Activated naive CD8-positive, alpha-beta T cell treated with anti-CD3 and anti-CD28 coated beads for 36 hours (primary cell): Measurements from ENCODE around the gene POLD3. TPM values are rescaled to one million over a fixed set of nuclear protein-coding genes. Genes with fewer than 3 reads are reported as not detected.

Experiments
- DNase-seq: peaks from one replicate; pipeline ENCODE4 v3.0.0; 2021
- H3K27ac Mint-ChIP-seq: one replicate; pipeline ENCODE4 v1.8.0; 2022; ENCODE audit warnings: mild to moderate bottlenecking, moderate library complexity, mixed read lengths
- H3K27me3 Mint-ChIP-seq: one replicate; pipeline ENCODE4 v1.8.0; 2022; ENCODE audit warnings: mild to moderate bottlenecking, mixed read lengths
- H3K36me3 Mint-ChIP-seq: one replicate; pipeline ENCODE4 v1.8.0; 2021; ENCODE audit warnings: mild to moderate bottlenecking, mixed read lengths
- H3K4me1 Mint-ChIP-seq: one replicate; pipeline ENCODE4 v1.8.0; 2021; ENCODE audit warnings: mixed read lengths
- H3K4me3 Mint-ChIP-seq: one replicate; pipeline ENCODE4 v1.8.0; 2022; ENCODE audit warnings: mild to moderate bottlenecking, moderate library complexity, mixed read lengths
- H3K9me3 Mint-ChIP-seq: one replicate; pipeline ENCODE4 v1.8.0; 2022; ENCODE audit warnings: mixed read lengths
- total RNA-seq, 2 experiments: library from RNA; stranded (reverse); gene quantifications; one replicate each; pipeline ENCODE4 v1.2.3, GENCODE V29; 2021

Gene POLD3, protein sequence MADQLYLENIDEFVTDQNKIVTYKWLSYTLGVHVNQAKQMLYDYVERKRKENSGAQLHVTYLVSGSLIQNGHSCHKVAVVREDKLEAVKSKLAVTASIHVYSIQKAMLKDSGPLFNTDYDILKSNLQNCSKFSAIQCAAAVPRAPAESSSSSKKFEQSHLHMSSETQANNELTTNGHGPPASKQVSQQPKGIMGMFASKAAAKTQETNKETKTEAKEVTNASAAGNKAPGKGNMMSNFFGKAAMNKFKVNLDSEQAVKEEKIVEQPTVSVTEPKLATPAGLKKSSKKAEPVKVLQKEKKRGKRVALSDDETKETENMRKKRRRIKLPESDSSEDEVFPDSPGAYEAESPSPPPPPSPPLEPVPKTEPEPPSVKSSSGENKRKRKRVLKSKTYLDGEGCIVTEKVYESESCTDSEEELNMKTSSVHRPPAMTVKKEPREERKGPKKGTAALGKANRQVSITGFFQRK
- 10 to 100 TPM; 68.4 to 71.3 TPM for total RNA-seq

DNA sequence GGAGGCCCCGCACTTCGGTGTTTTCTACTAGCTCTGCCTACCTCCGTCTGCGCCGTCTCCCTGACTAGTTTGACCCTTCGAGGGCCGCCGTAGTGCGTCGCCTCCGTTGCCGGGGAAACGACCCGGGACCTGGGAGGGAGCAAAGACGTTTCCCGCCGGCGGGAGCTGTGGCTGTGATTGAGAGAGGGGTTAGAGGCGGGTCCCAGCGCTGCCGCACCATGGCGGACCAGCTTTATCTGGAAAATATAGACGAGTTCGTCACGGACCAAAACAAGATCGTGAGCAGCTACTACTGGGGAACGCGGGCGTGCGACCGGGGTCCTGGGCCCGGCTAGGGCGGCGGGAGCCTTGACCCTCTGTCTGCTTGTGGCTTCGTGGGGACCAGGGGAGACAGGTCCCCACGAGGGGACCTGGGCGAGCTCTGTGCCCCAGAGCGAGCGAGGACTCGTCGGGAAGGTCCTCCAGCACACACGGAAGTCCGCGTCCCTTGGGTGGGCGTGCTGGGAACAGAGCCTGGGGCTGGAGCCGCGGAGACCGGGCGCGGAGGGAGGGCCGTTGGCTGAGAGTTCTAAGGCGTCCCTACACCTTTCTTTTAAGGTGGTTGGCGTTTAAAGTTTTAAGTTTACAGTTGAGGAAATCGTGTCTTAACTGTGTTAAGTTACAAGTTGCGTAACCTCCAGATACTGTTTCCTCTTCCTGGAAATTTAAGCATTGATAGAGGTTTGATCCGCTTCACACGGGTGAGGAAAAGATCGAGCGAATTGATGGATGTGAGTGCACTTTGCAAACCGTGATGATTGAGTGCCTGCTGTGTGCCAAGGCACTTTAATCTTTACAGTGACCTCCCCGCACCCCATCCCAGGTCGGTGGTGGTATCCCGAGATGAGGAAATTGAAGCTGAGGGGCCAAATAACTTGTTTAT lies at the start of gene POLD3:
Gene POLD3 (plus strand): TSS at position 142 of the 922 bp plus-strand sequence. CDS start 77 bp downstream, at position 219.
- Mint-ChIP-seq H3K4me3 (peak within 1 kb of the TSS; percentile 100), H3K4me1 (peaks cover 20% of the 10 kb centered on the region), H3K36me3 (peaks cover 41% of the 10 kb centered on the region), H3K9me3 (peaks cover 2% of the 10 kb centered on the region), H3K27ac (peak within 1 kb of the TSS; percentile 99), H3K27me3 (peaks cover 4% of the 10 kb centered on the region)
- peak; percentile 96 for DNase-seq

DNA sequence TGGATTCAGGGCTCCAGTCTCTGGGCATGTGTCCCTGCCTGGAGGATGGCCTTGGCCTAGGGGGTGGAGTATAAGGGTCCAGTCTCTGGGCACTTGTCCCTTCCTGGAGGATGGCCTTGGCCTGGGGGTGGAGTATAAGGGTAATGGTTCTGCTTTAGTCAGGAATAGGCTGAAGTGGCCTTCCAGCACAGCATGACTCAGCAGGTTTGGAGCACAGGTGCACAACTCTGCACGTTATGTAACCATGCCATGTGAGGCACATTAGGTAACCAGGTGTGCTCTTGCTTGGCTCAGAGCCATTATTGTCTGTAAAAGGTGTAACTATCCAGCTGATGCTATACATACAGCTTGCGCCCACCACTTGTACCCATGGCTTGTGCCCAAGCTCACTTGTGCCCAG lies 48.4 kb upstream of the POLD3 start:
- Mint-ChIP-seq H3K9me3 (peaks cover 5% of the 10 kb centered on the region), H3K4me1 (no peaks in the 10 kb centered on the region), H3K27ac (no peak overlapping the region), H3K27me3 (no peaks in the 10 kb centered on the region), H3K4me3 (no peak overlapping the region), H3K36me3 (no peaks in the 10 kb centered on the region)
- no peak for DNase-seq

DNA sequence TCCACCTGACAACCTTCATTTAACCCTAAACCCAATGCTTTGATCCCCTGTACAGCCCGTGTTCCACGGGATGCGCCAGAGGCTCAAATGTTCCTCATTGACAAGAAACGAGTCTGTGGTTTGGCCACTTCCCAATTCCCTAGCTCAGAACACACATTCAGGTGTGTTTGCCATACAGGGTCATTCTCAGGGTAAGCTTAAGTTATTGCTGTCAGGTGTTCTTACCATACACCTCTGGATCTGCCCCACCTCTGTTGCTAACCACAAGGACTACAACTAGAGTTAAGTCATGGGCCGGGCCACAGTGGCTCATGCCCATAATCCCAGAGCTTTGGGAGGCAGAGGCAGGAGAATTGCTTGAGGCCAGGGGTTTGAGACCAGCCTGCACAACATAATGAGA lies 45.6 kb upstream of the POLD3 start:
- Mint-ChIP-seq H3K27ac (no peak overlapping the region), H3K27me3 (no peaks in the 10 kb centered on the region), H3K36me3 (no peaks in the 10 kb centered on the region), H3K4me1 (no peaks in the 10 kb centered on the region), H3K4me3 (no peak overlapping the region), H3K9me3 (peaks cover 5% of the 10 kb centered on the region)
- DNase-seq, result no peak

DNA sequence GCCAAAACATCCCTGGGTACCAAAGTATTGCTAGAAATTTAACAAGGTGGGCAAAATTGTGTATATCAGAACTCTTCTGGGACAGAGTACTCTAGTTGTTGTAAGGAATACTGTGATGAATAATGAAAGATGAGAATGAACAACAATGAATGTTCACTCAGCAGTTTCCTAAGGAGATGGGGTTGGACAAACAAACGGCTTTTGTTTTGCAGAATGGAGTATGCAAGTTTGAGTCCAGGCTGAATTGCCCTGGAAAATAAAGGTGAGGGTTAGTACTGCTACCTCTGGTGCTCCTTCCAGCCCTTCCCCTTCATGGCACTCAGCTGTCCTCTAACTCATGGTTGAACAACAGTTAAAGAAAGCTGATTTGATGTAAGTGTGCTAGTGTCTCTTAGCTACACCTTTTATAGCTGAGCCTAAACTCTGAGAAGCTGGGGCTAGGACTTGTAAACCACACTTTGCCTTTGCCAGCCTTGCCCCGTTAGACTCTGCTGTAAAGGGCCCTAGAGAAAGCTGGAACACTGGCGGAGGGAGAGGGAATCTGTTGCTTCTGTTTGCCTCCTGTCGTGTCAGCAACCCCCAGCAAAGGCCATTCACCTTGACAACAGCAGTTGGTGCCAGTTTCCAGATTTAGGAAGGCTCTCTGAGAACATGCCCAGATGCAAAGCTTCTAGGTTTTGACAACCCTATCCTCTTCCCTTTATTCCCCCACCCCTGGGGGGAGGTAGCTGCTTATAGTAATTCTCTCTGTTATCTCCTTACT lies 41.2 kb upstream of the POLD3 start:
- DNase-seq, result no peak

DNA sequence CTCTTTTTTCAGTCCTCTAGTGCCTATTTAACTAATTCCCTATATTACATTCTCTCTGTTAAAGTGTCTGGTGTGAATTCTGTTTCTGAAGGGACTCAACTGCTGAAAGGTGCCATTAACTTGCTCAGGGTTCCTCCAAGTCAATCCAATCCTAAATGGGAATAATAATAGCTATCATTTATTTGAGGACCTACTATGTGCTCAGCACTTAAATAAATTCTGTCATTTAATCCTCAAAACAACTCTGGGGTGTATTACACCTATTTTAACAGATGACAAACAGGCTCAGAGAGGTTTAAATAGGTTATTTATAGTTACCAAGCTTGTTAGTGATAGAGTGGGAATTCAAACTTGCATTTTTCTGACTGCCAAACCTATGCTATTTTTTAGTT lies 40.6 kb upstream of the POLD3 start:
- no peak overlapping the region for H3K27ac Mint-ChIP-seq
- no peaks in the 10 kb centered on the region for H3K4me1 Mint-ChIP-seq
- H3K4me3 Mint-ChIP-seq, result no peak overlapping the region
- peaks cover 8% of the 10 kb centered on the region for H3K27me3 Mint-ChIP-seq
- H3K9me3 Mint-ChIP-seq, result no peaks in the 10 kb centered on the region
- no peaks in the 10 kb centered on the region for H3K36me3 Mint-ChIP-seq
- DNase-seq, result no peak

More for the DNA sequence above, 41.2 kb upstream of the POLD3 start:
- no peaks in the 10 kb centered on the region for H3K4me1 Mint-ChIP-seq
- no peaks in the 10 kb centered on the region for H3K36me3 Mint-ChIP-seq
- no peak overlapping the region for H3K27ac Mint-ChIP-seq
- H3K27me3 Mint-ChIP-seq, result peaks cover 8% of the 10 kb centered on the region
- H3K9me3 Mint-ChIP-seq, result no peaks in the 10 kb centered on the region
- H3K4me3 Mint-ChIP-seq, result no peak overlapping the region

DNA sequence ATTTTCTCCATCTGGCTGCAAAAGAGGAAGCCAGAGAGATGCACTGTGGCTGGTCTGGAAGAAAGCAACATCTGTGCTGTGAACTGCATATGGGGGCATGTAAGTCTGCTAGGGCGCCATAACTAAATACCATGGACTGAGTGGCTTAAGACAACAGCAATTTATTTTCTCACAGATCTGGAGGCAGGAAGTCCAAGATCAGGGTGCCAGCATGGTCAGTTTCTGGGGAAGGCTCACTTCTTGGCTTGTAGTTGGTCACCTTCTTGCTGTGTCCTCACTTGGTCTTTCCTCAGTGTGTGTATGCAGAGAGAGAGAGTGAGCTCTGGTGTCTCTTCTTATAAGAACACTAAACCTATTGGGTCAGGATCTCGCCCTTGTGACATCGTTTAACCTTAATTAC lies 34.9 kb upstream of the POLD3 start:
- Mint-ChIP-seq H3K4me1 (no peaks in the 10 kb centered on the region), H3K36me3 (no peaks in the 10 kb centered on the region), H3K27me3 (peaks cover 8% of the 10 kb centered on the region), H3K4me3 (no peak overlapping the region), H3K9me3 (peaks cover 2% of the 10 kb centered on the region), H3K27ac (no peak overlapping the region)
- no peak for DNase-seq

DNA sequence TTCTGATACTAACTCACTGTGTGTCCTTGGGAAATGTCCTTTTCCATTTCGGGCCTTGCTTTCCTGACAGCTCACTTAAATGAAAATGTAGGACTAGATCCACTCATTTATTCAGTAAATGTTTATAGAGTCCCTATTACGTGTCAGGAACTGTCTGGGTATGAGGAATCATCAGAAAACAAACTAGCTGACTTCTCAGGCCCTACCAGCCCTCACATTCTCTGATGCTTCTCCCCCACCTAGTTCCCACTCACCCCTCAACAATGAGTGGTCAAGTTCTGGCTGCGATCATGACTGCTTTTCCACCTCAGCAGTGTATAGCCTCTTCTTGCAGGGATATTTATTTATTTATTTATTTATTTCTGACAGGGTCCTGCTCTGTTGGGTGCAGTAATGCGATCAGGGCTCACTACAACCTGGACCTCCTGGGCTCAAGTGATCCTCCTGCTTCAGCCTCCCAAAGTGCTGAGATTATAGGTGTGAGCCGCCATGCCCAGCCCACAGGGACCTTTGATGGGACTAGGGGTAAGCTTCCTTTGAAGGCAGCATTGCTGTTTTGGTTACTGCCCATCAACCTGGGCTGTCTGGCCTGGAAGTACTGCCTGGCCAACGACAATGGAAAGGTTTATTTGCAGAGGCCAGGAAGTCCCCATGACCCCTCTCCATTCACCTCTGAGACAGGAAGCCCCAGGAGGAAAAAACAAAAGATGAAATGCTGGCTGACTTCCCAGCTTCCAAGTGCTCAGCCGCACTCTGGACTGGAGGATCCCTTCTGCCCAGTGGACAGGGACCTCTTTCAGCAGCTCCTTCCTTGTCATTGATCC lies 33.1 kb upstream of the POLD3 start:
- H3K27ac Mint-ChIP-seq, result no peak overlapping the region
- H3K4me1 Mint-ChIP-seq, result no peaks in the 10 kb centered on the region
- H3K27me3 Mint-ChIP-seq, result peaks cover 8% of the 10 kb centered on the region
- peaks cover 2% of the 10 kb centered on the region for H3K9me3 Mint-ChIP-seq
- no peaks in the 10 kb centered on the region for H3K36me3 Mint-ChIP-seq
- DNase-seq, result no peak
- no peak overlapping the region for H3K4me3 Mint-ChIP-seq

DNA sequence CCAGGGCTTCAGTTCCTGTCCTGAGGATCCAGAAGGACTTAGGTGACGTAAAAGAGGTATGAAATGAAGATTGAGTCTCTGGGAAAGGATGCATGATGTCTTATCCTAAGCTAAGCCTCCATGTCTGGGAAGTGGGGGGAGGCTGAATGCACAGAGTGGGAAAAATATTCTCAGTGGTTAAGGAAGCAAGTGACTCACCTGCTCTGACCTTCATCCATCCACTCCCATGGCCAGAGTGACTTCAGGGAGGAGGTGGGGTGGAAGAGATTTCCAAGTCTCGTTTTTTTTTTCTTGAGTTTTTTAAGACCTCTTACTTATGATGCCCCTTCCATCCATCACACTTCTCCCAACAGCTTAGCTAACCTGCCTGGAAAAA lies 32.5 kb upstream of the POLD3 start:
- H3K4me1 Mint-ChIP-seq, result no peaks in the 10 kb centered on the region
- peaks cover 2% of the 10 kb centered on the region for H3K9me3 Mint-ChIP-seq
- H3K36me3 Mint-ChIP-seq, result no peaks in the 10 kb centered on the region
- no peak overlapping the region for H3K27ac Mint-ChIP-seq
- H3K27me3 Mint-ChIP-seq, result peaks cover 8% of the 10 kb centered on the region
- no peak for DNase-seq
- no peak overlapping the region for H3K4me3 Mint-ChIP-seq

DNA sequence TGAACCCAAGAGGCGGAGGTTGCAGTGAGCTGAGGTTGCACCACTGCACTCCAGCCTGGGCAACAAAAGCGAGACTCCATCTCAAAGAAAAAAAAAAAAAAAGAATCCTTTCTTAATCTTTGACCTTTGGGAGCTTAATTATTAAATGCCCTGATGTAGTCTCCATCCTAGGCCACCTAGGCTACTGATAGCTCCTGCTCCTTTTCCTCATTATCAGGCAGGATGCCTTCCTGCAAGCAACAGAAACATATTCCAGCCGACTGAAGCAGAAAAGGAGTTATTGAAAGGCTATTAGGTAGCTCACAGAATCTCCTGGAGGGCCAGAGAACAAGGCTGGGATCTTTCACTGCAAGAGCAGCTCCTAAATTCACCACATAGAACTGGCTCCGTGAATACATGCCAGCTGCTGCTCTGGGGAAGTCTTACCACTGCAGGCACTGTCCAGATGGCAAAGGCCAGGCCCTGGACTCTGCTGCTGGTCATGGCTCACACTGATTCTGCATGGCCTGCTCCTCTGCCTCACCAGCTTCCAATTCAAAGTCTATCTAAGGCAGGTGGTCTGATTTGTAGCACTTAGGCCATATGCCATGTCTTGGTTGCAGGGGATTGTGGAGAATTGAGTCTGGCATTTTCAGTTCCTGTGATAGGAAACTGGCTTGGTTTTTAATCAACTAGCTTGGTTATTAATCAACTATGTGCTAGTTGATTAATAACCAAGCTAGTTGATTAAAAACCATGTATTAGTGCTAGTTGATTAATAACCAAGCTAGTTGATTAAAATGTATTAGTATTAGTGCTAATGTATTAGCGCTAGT lies 26.0 kb upstream of the POLD3 start:
- H3K4me1 Mint-ChIP-seq, result no peaks in the 10 kb centered on the region
- H3K27me3 Mint-ChIP-seq, result no peaks in the 10 kb centered on the region
- no peaks in the 10 kb centered on the region for H3K36me3 Mint-ChIP-seq
- H3K4me3 Mint-ChIP-seq, result no peak overlapping the region
- no peak for DNase-seq
- peaks cover 2% of the 10 kb centered on the region for H3K9me3 Mint-ChIP-seq
- H3K27ac Mint-ChIP-seq, result no peak overlapping the region

DNA sequence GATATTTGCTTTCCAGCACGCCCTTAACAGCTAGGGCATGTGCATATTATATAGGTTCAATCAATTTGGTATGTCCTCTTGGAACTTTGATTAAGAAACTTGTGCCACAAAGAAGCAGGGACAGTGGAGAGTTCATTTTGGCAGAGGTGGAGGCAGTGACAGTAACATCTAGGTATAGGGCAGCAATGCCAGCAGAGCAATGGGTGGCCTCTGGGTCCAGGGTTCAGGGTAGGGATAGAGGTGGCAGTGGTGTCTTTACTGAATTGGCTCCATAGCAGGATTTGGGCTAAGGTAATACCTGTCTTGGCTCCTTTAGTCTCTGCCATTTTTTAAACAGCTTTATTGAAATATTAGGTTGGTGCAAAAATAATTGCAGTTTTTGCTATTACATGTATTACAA lies 24.4 kb upstream of the POLD3 start:
- no peak for DNase-seq
- no peak overlapping the region for H3K27ac Mint-ChIP-seq
- H3K9me3 Mint-ChIP-seq, result no peaks in the 10 kb centered on the region
- no peaks in the 10 kb centered on the region for H3K4me1 Mint-ChIP-seq
- H3K4me3 Mint-ChIP-seq, result no peak overlapping the region
- no peaks in the 10 kb centered on the region for H3K36me3 Mint-ChIP-seq
- no peaks in the 10 kb centered on the region for H3K27me3 Mint-ChIP-seq

DNA sequence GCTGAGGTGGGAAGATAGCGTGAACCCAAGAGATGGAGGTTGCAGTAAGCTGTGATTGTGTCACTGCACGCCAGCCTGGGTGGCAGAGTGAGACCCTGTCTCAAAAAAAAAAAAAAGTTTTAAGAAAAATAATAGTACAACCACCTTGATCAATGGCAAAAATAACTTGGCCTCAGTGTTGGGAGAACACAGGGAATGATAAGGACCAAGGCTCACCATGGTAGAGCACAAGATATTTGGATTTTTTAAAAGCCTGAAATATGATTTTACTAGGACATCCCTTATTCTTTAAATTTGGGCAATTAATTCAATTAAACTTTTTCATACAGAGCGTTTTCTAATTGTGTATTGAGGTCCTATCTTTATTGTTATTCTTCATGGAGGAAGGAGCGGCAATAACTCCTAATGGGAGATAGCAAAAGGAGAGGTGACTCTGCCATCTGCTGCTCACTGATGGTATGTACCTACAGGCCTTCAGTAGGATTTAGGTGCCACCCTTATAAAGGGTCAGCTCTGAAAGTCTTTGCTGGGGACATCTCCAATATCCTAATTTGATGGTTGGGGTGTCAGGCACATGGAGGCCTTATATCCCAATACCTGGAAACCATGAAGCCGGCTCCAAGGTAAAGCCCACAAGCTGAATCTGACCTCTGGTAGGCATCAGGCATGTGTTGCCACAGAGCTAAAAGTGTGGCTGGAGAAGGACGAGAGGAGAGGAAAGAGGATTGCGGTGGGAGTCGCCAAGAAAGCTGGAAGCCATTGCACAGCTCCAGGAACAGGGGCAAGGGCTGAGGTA lies 21.9 kb upstream of the POLD3 start:
- H3K4me1 Mint-ChIP-seq, result no peaks in the 10 kb centered on the region
- no peaks in the 10 kb centered on the region for H3K27me3 Mint-ChIP-seq

DNA sequence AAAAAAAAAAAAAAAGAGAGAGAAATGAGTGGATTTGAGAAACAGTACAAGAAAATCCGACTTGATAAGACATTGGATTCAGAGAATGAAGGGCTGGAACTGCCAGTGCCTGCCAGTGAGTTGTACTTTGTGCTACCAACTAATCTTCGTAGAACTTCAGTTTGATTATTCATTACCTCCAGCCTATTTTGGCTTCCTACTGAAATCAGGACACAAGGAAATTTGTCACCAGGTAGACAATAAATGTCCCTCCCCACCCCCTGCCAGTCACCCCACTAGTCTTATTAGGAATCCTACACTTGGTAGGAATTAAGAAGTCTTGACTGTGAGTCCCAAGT lies 21.4 kb upstream of the POLD3 start:
- no peaks in the 10 kb centered on the region for H3K27me3 Mint-ChIP-seq
- H3K9me3 Mint-ChIP-seq, result no peaks in the 10 kb centered on the region
- H3K36me3 Mint-ChIP-seq, result no peaks in the 10 kb centered on the region
- no peak for DNase-seq
- no peak overlapping the region for H3K4me3 Mint-ChIP-seq
- no peaks in the 10 kb centered on the region for H3K4me1 Mint-ChIP-seq
- no peak overlapping the region for H3K27ac Mint-ChIP-seq

More for the DNA sequence above, 21.9 kb upstream of the POLD3 start:
- DNase-seq, result peak; percentile 11
- Mint-ChIP-seq H3K27ac (no peak overlapping the region), H3K9me3 (no peaks in the 10 kb centered on the region), H3K36me3 (no peaks in the 10 kb centered on the region), H3K4me3 (no peak overlapping the region)

DNA sequence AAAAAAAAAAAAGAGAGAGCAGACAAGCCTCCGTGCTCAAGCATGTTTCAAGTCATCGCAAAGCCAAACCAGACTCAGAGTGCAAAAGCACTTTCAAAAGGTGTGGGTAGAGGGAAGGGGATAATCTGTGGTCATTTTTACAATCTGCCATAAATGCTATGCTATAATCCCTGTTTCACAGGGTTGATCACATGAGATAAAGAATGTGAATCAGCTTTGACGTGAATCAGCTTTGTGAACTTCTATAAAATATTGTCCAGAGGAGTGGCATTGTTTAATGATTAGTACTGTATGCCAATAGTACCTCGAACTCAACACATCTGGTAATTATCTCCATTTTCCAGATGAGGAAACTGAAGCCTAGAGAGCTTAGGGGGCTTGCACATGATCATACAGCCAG lies 20.0 kb upstream of the POLD3 start:
- no peak for DNase-seq
- Mint-ChIP-seq H3K9me3 (no peaks in the 10 kb centered on the region), H3K4me3 (no peak overlapping the region), H3K36me3 (no peaks in the 10 kb centered on the region), H3K27ac (no peak overlapping the region), H3K4me1 (no peaks in the 10 kb centered on the region), H3K27me3 (no peaks in the 10 kb centered on the region)
